Fibroblast of gingiva (primary cell): ENCODE results near the gene ARID3B.
"Not testable (repeated sequence)": the region's sequence is repeated elsewhere in the genome, so short reads cannot be mapped to it uniquely, and the experiment has no call there.

Experiments used
- DNase-seq: peaks from one replicate; pipeline ENCODE4 v3.0.0-alpha.2; 2011; ENCODE audit warnings: low read depth

ARID3B gene

DNA sequence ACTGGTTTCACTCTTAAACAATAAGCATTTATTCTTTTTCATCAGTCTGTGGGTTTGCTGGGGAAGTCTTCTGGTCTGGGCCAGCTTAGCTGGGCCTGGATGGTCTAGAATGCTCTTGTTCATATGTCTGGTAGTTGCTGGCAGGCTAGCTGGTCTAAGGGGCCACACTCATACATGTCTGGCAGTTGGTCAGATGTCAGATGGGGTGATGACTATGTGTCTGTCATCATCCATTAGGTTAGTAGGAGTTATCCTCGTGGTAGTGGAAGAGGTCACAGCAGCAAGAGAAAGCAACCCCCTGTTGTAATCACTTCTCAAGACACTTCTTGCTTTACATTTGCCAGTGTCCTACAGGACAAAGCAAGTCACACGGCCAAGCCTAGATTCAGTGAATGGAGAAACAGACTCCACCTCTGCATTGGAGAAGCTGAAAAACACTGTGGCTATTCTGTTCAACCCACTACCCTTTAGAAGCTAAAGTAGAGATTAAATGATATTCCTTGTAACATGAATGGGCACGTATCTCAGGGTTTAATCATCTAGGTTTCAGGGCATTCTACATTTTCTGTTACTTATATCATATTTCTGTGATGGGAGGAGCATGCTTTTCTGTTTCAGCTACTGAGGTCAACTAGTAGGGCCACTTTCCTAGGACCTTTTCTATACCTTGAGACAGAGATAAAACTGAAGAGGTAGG, 5.5 kb upstream of the ARID3B start:
- DNase-seq: no peak

DNA sequence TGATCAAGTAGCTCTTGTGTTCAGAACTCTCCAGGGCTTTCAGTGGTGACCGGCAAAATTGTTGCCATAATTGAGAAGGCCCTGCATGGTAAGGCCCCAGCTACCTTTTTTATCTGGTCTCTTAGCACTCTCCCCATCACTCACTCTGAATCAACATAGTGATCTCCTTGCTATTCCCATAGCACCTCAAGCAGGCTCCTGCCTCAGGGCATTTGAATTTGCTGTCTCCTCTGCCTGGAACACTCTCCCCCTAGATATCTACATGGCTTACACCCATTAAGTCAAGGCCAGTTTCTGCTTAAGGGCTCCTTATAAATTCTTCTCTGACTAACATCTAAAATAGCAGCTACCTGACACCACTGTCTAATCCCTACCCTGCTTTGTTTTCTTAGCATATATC, 3.3 kb upstream of the ARID3B start:
- no peak for DNase-seq

DNA sequence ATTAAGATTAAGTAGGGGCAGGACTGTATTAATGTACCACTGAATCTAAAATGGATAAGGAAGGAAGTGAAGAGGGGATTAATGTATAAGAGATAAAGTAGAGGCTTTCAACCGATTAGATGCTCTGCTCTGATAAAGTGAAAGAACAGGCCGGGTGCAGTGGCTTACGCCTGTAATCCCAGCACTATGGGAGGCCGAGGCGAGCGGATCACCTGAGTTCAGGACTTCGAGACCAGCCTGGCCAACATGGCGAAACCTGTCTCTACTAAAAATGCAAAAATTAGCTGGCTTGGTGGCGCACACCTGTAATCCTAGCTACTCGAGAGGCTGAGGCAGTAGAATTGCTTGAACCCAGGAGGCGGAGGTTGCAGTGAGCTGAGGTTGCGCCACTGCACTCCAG, 1.5 kb upstream of the ARID3B start:
- not testable (repeated sequence) for DNase-seq

DNA sequence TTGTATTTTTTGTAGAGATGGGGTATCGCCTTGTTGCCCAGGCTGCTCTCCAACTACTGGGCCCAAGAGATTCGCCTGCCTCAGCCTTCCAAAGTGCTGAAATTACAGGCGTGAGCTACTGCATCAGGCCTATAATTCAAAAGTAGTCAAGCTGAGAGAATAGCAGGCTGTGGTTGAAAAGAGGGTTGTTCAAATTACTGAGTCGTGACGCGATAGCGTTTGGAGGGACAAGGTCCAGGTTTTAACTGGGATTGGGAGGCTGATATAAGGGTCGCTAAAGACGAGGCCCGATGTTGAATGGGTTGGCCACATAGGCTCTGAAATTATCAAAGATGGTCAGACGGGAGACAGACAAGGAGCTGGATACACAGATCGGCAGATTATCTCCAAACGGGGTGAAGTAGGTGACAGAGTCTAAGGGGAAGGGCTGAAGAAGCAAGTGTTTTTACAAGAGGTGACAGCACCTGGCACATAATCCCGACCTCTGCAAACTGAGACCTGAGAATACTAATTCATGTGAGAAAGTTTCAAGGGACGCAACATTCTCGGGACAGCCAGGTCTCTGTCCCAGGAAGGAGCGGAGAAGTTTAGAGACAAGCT, 759 bp upstream of the ARID3B start:
- no peak for DNase-seq

DNA sequence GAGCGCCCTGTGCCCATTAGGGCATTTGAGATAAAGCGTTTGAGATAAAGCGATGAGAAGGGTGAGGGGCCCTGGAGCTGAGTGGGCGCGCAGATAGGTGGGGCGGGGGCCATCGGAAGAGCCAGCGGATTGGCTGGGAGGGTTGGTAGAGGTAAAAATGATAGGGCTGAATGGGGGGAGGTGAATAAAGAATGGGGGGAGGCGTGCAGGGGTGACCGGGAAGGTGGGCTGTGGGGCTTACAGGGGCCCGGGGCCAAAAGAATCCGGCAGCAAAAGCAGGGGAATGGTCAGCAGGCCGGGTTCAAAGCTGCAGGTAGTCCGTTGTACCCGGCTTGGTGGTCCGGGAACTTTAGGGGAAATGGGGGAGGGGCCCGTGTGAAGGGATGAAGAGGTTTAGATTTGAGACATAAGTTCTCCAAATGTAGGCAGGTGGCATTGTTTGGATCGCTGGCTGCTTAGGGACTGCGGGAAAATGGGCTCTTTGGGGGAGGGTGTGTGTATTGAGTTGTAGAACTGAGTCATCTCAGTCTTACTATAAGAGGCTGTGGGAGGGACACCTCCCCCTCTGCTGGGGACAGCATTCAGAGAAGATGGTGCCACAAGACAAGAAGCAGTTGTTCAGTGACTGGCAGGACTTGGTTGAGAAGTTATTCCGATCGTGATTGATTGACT, 610 bp downstream of the ARID3B start:
- DNase-seq: peak; percentile 13

DNA sequence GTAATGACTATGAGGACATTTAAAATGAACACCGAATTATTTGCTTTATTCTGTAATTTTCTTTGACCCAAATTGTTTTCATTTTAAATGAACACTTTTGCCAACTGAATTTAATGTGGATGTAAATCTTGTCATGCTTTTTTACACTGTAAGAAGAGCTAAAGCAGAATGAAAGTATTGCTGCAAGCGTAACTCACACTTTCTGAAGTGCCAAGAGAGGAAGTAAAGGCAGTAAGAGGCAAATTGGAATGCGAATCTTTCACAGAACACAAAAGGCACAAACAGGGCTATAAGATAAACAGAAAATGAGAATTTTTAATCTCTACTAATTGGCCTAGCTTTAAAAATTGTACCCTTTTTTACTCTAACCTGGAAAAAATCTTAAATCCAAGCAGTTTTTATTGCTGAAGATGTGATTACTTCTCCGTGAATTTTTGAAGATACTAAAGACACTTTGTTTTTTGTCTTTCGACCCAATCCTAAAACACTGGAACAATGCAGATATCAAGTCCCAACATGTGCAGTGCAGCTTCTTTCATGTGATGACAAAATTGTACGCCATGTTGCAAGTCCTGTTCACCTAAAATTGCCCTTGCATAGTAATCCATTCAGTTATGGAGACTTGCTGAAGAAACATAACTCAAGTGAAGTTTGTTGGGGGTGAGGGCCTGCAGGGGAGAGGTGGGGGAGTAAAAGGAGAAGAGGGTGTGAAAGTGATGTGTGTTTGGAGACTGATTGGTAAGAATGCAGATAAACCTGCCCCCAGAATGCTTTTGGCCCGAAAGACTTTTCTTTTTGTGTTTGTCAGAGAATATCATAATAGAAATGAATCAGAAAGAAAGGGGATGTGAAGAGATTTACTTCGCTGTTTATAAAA, 1.4 kb downstream of the ARID3B start:
- DNase-seq: no peak

DNA sequence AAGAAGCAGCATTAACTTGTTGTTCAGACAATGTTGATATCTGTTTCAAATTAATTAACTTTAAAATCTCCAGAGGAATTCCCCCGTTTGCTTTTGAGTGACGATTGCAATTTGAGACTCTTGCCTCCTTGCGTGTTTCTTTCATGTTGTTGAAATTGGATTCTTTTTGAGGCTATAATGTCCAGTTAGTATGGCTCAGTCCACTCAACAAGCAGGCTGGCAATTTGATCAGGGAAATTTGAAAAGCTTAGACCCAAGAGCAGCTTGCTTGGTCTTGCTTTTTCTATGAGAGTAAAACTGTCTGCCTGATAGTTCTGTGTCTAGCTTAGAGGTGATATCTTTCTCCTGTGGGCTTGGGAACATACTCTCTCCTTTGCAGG, 2.0 kb downstream of the ARID3B start:
- DNase-seq: no peak

DNA sequence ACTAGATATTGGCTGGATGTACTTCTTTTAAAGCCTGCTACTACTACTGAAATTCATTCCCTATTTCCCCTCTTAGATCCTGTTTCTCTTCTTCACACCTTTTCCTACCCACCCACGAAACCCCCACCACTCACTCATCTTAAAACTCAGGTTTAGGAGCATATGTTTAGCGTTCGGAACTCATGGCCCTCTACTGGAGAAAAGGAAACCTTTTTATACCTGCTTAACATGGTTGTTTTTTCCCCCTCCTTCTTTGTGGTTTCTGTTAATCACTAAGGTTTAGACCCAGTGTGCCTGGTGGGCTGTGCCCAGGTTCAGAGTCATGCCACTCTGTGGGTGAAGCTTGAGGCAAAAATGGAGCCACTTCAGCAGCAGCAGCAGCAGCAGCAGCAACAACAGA, 2.6 kb downstream of the ARID3B start:
- no peak for DNase-seq

DNA sequence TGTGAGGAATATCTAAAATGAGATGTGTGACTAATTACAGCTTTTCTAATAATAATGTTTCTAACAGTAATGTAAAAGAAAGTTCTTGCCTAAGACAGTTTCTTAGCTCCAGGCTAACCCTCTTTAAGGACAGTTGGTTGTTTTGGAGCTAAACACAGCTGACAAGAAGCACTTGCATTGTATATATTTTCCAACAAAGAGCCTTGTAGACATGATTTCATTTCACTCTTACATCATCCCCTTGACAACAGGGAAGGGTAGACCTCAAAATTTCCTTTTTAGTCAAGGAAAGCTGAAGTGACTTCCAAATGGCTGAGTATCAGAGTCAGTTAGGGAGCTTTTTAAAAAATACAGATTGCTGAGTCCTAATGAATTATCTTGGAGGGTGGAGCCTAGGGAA, 4.1 kb downstream of the ARID3B start:
- no peak for DNase-seq

DNA sequence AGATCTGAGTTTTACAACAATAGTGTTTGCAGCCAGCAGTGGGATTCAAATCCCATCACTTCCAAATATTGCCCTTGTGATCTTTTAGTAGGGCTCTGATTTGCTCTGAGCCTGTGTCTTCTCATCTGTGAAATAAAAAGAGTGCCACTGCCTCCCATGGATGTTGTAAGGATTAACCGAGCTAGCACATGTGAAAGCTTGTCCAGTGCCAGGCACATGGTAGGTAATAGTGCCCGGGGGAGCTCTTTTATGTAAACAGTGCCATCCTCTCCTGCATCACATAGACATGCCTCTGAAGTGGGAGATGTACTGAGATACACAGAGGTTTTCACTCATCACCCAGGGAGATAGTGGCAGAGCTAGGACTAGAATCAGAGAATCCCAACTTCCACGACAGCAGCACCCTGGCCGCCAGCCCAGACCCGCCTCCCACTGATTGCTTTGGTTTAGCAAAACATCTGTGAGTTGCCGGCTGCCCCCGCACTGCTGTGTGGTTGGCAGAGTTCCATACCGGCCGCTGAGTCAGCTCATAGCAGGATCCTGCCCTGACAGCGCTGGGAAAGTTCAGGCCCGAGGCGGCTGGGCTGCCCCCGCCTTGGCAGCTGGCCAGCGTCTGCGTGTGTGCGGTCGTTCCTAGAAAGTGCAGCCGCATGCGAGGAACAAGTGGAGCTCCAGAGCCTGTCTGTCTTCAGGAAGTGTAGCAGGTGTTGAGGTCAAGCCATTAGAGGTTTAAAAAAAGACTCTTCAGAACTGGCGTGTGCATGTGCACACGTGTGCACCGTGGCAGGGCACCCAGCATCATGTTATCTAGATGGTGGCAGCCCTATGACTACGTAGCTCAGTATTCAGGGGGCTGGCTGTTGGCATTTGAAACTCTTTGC, 5.0 kb downstream of the ARID3B start:
- peak; percentile 99 for DNase-seq

DNA sequence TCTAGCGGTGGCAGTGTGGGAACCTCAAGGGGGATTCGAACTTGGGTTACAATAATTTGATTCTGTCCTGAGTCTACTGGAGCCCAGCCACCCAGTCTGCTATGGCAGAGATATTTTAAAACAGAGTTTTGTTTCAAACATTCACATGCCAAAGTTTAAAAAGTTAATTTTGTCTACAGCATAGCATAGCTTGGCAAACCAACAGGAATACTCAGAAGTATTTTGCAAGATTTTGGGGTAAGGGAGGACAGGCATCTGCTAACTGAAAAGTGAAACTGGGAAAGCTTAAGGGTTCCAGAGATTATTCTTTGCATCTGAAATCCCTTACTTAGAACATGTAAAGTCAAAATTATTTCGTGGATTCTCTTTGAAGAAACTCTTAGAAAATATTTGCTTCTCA, 6.6 kb downstream of the ARID3B start:
- no peak for DNase-seq

DNA sequence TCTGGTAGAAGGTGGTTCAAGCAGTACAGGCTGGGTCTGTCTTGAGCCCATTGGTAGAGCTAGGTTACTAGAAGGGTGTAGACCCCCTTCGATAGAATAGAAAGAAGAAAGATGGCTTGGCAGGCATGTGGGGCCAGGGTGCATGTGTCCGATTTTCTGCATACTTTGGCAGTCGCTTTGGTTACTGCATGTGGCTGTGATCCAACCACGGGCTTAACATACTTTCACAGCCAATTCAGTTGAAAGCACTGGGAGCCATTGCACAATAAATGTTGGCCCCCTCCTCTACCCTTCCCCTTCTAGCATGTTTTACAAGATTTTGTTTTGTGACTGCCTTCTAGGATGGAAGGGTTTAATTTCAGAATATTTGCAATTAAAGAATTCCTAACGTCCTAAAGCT, 7.2 kb downstream of the ARID3B start:
- no peak for DNase-seq

DNA sequence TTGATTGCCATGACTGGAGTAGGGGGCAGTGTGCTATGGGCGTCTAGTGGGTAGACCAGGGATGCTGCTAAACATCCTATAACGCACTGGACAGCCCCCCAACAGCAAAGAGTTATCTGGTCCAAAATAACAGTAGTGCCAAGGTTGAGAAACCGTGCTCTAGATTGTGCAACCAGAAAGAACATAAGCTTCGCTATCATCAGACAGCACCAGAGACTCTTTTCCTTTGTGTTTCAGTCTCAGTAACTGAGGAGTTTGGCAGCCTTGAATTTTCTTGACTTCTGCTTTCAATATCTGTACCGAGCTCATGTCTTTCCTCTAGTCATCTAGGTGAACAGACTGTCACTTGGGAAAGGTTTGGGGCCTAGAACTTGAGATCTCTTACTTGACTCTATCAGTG, 8.8 kb downstream of the ARID3B start:
- no peak for DNase-seq

DNA sequence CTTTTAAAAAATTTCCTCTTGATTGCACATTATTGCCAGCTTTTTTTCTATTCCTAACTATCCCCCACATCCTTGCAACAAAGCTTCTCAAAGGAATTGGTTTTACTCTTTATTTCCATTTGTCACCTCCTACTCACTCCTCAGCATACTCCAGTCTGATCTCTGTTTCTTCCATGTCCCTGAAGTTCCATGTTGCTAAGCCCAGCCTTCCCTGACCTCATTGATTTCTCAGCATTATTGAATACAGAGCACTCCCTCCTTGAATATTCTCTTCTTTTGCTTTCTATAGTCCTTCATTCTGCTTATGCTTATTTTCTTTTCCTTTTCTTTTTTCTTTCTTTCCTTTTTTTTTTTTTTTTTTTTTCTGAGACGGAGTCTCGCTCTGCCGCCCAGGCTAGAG, 10.7 kb downstream of the ARID3B start:
- DNase-seq: no peak

DNA sequence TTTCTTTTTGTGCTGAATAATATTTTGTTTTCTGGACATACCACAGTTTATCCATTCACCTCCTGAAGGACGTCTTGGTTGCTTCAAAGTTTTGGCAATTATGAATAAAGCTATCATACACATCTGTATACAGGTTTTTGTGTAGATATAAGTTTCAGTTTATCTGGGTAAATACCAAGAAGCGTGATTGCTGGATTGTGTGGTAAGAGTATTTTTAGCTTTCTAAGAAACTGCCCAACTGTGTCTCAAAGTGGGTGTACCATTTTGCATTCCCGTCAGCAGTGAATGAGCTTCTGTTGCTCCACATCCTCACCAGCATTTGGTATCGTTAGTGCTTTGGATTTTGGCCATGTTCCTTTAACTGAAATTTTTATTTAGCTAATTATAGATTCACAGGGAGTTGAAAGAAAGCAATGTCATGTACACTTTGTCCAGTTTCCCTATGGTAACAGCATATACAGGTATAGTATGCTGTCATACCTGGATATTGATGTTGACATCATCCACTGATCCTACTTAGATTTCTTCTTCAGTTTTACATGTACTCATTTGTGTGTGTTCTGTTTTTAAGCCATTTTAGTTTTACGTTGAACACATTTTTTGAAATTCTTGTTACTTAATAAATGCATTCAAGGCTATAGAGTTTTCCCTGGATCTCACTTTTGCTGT, 11.9 kb downstream of the ARID3B start:
- no peak for DNase-seq

DNA sequence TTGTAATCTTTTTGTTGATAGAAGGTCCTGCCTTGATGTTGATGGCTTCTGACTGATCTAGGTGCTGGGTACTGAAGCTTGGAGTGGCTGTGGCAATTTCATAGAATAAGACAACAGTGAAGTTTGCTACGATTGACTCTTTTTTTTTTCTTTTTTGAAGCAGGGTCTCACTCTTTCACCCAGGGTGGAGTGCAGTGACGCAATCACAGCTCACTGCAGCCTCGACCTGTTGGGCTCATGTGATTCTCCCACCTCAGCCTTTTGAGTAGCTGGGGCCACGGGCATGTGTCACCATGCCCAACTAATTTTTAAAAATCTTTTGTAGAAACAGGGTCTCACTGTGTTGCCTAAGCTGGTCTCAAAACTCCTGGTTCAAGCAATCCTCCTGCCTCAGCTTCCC, 14.2 kb downstream of the ARID3B start:
- DNase-seq: no peak

DNA sequence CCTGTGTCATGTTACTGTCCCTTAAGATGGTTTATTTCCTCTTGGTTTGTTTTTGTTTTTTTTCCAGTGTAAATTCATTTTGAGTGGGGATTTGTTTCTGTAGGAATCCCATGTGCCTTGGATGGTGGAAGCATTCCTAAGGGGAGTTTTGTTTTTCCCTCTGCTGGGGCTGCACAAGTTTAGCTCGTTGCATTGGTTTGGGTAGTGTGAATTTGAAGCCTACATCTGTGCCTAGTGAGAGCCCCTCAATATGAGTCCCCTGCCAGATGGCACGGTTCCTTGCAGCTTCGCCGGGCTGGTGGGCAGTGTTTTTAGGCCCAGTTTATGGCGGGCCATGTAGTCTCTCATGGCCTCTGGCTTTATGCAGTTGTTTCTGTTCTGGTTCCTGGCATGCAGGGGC, 17.7 kb downstream of the ARID3B start:
- no peak for DNase-seq

DNA sequence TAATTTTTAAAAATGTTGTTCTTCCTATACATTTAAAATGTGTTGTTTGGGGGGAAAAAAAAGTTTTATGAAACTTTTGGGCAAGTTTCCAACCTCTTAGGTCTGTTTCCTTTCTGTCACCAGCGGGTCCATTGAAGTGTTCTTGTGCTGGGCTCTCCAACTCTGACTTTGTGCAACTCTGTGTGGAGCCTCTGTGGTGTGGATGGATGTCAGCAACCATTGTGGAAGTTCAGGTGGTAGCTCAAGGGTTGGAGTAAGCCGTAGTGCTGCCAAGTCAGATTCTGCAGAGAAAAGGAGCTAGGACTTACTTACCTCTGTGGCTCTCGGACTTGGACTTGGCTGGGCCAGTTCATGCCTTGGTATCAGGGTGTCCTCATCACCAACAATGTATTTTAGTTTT, 22.4 kb downstream of the ARID3B start:
- no peak for DNase-seq

DNA sequence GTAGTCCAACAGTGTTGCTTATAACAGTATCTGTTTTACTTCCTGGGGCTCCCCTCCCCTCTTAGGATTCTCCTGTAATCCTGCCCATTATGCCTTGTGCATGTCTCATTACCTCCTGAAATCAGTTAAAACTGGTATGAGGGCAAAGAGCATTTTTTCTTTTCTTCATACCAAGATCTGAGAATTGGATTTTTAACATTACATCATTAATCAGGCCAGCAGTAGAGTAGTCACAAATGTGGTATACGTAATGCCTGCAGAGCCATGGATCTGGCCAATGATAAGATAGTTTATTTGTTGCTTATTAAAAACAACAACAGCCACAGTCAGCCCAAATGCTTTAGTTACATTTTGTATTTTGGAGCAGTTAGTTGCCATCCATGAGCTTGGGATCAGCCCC, 23.2 kb downstream of the ARID3B start:
- no peak for DNase-seq

DNA sequence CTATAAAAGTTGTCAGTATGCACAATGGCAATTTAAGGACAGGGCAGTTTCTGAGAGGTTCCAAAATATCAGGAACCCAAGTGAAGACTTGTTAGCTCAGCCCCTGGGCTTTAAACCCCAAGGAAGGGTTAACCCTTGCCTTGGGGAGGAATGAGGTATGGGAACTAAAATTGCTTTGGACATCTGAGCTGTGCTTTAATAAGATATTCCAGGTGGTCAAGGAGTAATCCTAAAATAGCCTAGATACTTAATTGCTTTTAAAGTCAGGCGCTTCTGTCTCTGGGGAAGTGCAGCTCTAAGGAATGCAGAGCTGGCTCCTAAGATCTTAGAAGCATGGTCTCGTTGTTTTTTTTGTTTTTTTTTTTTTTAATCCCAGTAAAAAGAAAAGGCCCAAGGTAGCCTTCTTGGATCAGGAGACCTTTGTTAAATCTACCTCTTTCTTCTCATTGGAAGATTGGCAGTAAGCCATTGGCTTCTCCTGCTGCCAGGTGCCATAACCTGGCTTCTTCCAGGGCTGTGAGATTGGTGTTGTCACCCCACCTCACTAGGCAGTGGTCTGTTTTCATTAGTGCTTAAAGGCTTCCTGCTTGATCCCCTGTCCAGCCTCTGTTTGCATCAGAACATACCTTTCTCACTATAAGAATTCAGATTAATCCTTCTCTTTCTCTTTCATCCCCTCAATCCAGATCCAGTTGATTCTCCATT, 24.5 kb downstream of the ARID3B start:
- DNase-seq: no peak

DNA sequence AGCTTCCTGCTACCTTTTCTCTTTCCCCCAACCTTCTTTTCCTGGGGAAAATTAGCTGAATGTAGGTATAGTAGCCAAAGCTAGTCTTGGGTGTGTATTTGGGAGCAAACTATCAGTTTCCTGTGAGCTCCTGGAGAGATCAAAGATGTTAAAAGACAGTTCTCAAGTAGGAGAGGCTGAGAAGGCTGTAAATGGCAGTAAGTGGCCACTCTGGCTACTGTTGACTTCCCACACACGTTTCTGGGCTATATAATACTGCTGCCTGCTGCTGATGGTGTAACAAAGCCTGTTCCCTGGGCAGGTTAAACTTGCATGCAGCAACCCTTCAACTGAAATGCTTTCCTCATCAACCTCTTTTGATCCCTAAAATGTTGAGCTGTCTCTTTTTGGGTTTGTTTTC, 27.6 kb downstream of the ARID3B start:
- DNase-seq: no peak
